Stimulated activated CD4-positive, alpha-beta T cell treated with anti-CD3 and anti-CD28 coated beads, Interleukin-2, amount 100 ng/mL, for 4 hours (primary cell): ENCODE results near the gene GAS6.
"Not testable (repeated sequence)": the region's sequence is repeated elsewhere in the genome, so short reads cannot be mapped to it uniquely, and the experiment has no call there.

Experiments
- DNase-seq: peaks from one replicate; pipeline ENCODE4 v3.0.0-alpha.2; 2020; ENCODE audit warnings: low read depth

The GAS6 gene

DNA sequence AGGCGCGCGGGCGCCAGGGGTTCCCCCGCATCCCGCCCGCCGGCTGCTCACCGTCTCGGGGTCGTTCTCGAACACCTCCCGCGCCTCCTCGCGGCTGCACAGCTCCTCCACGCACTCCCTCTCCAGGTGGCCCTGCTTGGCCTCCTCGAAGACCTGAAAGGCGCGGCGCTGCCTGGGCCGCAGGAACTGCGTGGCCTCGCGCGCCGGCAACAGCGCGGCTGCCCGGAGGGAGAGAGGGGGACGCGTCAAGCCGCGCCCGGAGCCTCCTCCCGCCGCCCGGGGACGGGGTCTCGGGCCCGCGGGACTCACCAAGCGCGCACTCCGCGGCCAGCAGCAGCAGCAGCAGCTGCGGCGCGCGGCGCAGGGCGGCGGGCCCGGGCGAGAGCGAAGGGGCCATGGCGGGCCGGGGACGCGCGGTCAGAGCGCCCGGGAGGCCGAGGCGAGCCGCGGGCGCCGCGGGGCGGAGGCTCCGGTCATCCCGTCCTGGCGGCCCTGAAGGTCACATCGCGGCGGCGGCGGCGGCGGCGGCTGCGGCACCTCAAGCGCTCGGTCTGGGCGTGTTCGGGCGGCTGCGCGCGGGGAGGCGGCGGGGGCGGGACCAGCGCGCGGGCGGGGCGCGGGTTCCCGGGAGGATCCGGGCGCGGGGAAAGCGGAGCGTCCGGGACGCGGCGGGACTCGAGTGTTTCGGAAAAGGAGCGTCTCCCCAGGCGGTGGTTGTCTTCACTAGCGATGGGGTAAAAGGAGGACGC is at the start of gene GAS6:
GAS6 (minus strand) TSS at position 553 of the 749 bp plus-strand sequence; CDS start at position 397, 156 bp downstream.
- DNase-seq = no peak

DNA sequence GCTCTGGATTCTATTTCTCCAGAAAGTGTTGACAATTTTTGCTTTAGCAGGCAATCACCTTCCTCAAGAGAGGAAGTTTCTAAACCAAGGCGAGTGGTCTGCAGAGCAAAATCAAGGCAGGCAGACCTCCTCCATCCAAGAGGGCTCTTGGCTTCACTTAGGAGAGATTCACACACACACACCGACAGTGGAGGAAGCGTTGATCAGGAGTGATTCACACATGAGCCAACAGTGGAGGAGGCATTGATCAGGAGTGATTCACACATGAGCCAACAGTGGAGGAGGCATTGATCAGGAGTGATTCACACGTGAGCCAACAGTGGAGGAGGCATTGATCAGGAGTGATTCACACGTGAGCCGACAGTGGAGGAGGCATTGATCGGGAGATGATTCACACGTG is 49.5 kb upstream of the GAS6 start:
- not testable (repeated sequence) for DNase-seq

DNA sequence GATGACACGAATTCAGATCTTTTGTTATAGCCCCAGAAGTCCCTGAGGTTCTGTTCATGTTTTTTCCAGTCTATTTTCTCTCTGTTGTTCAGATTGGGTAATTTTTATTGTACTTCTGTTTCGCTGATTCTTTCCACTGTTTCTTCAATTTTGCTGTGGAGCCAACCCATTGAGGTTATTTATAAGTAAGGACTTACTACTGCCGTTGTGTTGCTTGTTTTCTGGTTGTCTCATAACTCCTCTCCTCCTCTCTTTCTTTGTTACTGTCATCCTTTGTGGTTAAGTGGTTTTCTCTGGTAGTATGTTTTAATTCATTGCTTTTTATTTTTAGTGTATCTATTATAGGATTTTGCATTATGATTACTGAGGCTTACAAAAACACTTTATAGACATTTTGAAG is 48.7 kb upstream of the GAS6 start:
- no peak for DNase-seq

DNA sequence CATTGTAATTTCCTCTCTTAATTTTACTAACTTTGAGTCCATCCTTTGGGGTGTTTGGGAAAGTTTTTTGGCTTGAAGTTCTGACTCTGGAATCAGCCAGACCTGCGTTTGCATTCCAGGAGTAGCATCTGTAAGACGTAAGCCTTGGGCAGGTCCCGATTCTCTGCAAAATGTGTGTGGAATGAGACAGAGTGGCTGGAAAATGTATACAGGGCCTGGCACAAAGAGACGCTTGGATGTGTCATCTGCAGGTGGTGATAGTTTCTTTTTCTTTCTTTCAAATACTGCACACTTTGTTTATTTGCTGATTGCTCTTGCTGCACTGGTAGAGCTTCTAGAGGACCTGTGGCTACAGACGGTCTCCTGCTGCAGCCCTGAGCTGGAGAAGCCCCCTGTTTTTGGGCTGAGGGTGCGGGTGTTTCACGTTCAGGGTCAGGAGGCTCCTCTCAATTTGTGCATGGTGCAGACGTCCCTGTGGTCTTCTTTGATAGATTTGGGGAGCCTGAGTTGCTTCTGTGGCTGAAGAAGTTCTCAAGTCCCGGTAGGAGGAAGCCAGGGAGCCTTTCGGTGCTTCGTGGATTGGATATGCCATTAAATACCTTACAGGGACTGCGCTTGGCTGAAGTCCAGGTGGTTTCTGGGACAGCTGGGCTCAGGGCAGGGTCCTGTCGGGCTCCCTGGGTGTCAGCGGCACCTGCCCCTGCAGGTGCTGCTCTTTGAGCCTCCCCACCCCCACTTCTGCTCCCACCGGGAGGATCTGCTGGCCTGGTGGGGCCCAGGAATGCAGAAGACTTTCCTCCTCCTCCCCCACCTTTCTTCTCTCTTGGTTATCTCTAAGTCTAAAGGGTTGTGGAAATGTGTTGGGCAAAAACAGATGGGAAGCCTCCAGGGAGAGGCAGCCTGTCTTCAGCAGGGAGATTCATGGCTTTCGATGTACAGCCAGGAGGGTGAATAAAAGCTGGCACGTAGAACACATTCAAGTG is 44.0 kb upstream of the GAS6 start:
- DNase-seq = no peak

DNA sequence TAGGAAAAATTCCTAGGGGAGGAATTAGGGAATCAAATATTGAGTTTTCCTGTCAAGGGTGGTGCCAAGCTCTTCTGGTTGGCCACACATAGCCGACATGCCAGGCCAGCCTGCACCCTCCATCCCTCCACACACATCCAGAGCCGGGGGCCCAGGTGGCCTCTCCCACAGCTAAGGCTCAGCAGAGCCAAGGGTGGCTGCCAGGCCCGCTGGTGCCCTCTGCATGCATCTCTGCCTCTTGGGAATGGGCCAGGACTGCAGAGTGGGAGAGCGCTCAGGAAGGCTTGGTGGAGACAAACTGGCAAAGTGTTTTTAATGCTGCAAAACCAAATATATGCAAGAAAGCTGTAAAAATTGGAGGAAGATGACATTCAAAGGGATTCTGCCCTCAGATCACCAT is 42.7 kb upstream of the GAS6 start:
- DNase-seq = no peak

DNA sequence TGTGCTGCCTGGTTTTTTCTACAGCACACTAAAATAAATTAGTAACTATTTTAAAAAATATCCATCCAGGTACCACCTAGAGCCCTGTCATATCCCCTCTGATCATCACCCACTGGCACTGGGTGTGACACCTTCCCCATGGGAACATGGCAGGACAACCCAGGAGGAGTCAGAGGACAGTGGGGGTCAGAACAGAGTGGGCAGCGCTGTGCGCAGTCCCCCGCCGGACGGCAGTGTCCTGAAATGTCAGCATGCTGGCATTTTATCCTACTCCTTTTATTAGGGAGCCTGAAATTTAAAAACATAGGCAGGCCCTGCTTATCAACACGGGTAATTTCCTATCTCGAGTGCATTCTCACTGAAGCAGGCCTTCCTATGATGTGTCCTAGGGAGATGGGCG is 42.1 kb upstream of the GAS6 start:
- DNase-seq = no peak

DNA sequence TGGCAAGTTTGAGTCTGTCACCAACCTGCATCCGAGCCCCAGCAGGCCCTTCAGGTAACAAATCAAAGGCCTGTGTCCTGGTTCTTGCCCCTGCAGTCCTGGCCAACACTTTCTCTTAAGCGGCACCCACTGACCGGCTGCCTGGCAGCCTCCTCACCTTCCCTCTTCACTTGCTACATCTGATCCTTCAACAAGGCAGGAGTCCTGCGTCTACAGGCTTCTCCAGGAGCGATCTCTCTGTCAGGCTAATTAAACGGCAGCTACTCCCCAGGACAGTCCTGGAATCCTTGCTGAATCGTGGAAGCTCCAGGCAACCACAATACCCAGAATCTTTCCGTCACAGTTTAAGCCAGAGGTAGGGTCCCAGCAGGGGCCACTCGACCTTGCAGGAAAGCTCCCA is 41.1 kb upstream of the GAS6 start:
- DNase-seq = no peak

DNA sequence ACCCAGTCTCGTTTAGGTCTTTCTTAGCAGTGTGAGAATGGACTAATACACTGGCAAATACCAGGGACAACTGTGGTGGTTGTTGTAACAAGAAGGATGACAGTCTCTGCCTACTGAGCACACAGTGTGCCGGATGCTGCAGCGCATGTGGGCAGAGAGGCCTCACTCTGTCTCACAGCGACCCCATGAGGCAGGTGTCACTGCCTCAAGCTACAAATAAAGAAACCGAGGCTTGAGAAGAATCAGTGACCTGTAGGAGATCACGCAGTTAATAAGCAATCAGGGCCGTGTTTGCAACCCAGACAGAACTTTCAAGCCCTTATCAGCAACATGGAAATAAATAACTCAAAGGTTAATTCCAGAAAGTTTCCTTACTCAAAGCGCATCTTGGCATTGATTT is 40.5 kb upstream of the GAS6 start:
- no peak for DNase-seq

DNA sequence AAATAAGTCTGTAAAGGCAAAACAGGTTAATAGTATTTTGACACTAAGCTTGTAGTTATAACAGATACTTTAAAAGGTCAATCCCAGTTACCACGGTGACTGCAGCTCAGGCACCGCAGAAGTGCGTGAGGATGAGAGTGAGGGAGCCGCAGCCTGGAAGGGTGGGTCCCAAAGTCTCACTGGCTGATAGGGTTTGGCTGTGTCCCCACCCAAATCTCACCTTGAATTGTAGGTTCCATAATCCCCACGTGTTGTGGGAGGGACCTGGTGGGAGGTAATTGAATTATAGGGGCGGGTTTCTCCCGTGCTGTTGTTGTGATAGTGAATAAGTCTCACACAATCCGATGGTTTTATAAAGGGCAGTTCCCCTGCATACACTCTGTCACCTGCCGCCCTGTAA is 40.0 kb upstream of the GAS6 start:
- no peak for DNase-seq

DNA sequence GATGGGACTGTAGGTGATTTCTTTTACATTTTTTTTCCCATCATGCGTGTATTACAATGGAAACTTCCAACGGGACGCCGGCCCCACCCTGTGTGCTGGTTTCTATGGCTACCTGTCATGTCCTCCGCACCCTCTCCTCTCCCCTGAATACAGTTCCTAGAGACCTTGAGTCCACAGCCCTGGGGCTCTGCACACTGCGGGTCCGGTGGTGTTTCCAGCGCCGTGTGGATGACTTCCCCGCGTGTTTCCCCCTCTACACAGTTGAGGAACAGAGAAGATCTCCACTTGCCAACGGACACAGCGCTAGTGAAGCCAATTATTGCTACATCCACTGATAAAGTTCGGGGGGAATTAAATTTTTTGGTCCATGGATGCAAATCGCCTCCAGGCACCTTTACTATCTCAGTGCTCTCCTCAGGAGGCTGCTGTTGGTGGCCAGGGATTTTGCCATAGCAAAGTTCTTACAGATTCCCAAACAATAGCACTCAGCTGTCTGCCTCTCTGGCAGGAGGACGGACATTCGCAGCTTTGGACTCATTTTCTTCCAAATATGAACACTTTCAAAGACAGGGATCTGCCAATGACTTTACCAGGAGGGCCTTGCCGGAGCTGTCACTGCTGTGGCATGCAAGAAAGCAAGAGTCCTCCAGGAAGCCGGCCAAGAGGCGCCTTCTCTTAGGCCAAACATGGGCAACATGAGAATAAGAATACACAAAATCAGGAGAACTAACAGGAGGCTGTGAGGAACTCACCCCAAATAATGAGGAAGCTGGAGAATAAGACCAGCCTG is 39.3 kb upstream of the GAS6 start:
- DNase-seq = no peak

DNA sequence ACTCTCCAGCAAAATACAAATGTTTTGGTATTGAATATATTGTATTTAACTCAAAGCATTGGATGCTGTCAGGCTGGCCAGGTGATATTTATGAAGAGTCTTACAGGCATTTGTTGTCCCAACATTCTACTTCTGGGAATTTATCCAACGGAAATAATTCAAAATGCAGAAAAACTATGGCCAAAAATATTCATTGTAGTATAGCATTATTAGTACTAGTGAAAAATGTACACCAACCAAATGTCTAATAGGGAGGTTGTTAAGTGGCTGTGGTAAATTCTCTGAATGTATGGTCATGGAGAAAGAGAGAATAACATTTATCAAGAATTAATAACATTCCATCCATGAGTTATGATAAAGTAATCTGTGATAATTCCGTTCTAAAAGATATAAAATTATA is 38.6 kb upstream of the GAS6 start:
- no peak for DNase-seq

DNA sequence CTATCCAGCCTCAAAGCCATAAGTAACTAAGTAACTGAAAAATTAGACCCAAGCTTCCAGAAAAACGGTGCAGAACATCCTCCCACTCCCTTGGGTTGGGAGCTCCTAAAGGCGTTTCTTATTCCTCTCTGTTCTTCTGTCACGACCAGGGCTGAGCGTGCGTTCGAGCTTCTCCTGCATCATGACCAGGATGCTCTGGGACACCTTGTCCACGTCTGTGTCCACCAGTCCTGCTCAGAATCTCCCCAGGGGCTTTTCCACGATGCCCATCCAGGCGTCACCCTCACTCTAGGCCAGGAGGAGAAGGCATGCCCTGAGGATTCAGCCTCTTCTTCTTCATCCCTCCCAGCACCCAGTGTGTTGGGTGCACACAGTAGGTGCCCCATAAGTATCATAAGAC is 37.8 kb upstream of the GAS6 start:
- no peak for DNase-seq

DNA sequence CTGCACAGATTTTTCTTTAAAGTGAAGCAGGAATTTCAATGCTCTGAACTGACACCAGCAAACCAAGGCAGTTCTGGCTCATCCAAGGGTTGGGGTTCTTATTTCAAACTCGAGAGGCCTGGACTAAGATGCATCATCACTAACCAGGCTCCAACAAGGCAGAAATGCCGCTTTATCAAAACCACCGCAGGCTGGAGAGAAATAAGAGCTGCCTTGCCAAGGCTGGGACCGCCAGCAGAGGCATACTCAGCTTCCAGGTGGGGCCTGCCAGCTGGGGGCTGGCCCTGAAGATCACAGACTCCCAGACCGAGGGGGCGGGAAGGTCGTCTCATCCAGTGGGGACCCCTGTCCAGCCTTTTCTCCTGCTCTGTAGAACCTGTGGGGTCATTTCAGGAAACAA is 37.4 kb upstream of the GAS6 start:
- no peak for DNase-seq

DNA sequence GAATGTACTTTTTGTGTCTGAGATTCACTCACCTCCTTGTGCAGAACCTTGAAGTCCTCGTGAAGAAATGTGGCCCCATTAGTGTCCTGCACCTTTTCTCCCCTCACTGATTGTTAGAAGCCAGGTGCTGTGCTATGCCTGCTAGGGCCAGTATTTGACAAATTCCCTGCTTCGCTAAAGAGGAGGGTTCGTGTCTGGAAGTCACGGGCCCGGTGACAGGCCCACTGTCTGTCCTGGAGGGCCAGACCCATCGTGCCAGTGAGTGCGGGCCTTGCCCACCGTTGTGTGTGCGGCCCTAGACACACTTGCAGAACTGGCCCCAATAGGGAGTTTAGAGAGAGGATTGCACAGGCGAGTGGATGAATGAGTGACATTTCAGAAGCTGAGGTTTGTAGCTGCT is 36.8 kb upstream of the GAS6 start:
- DNase-seq = no peak

DNA sequence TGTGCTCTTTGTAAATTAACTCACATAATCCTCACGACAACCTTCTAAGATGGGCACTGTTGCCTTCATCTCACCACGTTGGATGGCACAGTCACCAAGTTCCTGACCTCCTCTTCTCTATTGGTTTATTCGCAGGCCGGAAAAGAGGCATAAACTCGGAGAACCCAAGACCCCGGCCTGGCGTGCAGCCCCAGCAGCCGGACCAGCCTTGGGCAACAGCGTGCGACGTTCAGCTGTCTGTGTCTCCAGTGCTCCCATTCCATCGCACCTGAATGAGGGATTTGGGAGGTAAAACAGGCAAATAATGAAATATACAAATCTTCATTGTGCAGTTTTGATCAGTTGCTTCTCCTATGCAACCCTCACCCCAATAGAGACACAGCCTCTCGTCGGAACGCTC is 34.5 kb upstream of the GAS6 start:
- no peak for DNase-seq

DNA sequence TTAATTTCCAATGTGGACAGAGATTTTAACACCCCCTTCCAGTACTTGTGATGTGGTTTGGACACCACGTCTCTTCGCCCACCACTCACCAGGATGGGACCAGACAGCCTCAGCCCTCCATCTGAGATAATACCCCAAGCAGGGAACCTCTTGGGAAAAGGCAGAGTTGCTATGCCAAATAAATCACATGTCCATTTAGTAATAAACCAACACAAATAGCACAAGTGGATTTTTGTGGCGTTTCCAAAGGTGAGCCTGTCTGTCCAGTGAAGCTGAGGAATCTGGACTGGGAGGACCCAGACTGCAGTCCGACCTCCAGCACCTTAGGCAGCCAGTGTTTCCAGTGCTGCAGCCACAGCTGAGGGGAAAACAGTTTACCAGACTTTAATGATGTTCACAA is 34.1 kb upstream of the GAS6 start:
- no peak for DNase-seq

DNA sequence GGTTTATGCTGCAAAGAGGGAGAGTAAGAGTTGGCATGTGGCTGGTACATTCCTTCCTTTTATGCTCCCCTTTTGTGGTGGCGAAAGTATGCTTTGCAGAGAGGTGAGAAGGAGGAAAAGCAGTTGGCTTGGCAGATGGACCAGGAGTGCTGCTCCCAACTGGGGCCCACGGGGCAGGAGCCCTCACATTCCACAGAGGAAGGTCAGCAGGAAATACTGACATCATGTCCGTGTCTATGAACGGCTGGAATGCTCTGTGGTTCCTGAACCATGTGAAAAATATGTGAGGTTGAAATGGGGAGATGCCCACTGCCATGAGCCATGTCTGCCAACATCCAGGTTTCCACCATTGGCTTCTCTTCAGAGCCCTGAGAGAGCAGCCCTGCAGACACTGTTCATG is 33.3 kb upstream of the GAS6 start:
- no peak for DNase-seq

DNA sequence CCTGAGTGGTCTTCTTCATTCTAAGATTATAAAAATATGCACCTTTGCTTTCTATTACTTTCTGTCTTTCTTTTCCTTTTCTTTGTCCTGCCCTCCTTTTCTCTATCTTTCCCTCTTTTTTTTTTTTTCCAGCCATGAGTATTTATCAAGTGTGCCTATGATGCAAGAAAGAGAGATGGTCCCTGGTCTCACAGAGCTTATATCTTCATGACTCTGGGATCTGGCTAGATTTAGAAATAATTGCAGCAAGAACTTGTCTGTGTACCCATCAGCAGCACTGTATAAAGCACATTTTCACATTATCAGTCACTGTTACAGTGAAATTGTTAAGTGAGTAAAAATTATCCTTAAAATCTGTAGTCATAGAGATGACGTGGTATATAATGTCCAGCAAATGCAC is 31.6 kb upstream of the GAS6 start:
- no peak for DNase-seq

DNA sequence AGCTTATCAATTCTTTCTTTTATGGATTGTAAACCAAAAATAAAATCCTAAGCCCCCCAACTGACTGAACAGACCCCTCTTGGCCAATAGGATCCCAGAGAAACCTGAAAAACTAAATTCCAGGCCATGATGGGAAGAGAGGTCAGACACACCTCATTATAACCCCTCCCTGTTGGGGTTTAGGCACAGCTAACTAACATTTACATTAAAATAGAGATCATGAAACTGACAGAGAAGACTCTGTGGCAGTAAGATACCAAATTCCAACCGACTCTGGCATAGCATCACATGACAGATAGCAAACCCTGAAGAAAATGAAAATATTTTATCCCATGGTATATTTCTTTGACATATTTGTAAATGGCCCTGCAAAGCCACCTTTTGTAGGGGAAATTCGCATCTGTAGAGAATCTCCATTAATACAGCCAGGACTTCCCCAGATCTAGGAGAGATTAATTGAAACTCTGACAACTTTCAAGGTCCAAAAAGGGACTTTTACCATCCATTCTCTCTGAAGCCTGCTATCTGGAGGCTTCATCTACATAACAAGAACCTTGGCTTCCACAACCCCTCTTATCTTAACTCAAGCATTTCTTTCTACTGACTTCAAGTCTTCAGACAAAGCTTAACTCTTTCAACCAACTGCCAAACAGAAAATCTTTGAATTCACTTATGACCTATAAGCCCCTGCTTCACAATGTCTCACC is 27.1 kb upstream of the GAS6 start:
- DNase-seq = no peak

DNA sequence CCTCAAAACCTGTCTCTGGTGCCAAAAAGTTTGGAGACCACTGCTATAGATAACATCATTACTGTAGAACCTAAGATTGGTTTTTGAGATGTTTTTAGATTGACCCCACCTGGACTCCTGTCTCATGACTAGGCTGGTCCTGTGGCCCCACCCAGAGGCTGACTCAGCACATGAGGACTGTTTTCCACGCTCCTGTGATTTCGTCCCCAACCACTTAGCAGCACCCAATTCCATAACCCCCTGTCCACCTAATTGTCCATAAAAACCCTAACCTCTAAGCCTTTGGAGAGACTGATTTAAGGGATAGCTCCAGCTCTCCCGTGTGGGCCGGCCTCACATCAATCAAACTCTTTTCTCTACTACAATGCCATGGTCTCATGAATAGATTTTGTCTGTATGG is 25.6 kb upstream of the GAS6 start:
- DNase-seq = no peak

DNA sequence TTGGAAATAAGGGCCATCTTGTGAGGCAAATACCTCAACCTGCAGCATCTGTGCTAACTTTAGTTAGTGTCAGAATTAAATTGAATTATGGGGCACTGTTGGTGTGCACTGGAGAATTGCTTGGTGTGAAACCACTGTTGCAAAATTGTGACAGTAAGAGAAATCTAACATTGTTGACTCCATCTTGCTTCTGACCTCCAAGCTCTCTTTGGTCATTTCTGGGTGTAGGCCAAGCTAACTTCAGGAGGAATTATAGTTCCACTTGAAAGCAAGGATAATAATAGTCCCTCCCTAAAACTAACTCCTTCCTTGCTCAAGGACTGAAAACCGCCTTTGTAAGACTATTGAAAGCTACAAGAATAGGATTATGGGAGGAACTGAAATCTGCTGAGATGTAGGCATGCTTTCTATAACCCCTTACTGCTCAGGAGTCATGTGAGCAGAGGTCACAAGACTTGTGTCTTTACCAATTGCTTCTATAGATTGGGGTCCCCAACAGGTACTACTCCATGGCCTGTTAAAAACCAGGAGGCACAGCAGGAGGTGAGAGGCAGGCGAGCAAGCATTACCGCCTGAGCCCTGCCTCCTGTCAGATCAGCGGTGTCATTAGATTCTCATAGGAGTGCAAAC is 24.9 kb upstream of the GAS6 start:
- DNase-seq = no peak
